Stimulated activated CD4-positive, alpha-beta T cell treated with anti-CD3 and anti-CD28 coated beads, Interleukin-1b, Interleukin-23, amount 100 ng/mL, for 4 hours (primary cell): Measurements from ENCODE around the gene CHD3.
"Not testable (repeated sequence)": the region's sequence is repeated elsewhere in the genome, so short reads cannot be mapped to it uniquely, and the experiment has no call there.

ENCODE experiments used
- DNase-seq, 2 donors: peaks; one replicate each; pipeline ENCODE4 v3.0.0-alpha.2; 2020; ENCODE audit warnings: low read depth in 2 of 2

CHD3 gene

DNA sequence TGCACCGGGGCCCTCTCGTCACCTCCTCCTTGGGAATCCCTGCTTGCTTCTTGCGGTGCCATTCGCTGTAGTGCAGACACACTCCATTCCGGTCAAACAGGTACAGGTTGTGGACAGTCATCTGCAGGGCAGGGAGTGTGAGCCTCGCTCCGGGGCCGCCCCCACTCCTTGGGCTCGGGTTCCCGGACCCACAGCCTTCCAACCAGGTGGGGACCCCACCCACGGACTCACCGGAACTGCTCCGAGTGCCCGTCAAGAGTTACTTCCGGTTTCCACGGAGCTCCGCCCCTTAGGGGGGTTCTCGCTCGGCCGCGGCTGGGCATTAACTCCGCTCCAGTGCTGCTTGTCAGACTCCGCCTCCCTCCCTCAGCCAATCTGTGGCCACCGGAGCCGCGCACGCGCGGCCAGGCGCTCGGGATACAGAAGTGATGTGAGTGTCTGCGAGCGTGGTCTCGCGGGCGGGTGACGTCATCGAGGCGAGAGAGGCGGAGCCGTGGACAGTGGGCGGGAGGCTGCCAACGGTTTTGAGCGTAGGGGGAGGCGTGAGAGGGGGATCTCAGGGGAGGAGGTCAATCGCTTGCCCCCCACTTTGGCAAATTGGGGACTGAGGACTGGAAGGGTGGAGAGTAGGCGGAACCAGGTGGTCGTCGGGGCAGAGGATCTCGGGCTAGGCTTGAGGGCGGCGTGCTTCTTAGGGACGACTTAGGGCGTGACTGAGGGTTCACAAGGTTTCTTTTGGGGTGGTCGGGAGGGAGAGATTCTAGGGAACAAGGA lies 43.3 kb downstream of the CHD3 start, which contains the start of the genes CNTROB and TRAPPC1:
CNTROB (plus strand) TSS at position 498 of the 774 bp plus-strand sequence. CDS start 874 bp downstream, outside the sequence.
TRAPPC1 (minus strand) TSS at position 238 of the 774 bp plus-strand sequence; CDS start at position 121, 117 bp downstream.
- peak; percentile 98 to 99 for DNase-seq

DNA sequence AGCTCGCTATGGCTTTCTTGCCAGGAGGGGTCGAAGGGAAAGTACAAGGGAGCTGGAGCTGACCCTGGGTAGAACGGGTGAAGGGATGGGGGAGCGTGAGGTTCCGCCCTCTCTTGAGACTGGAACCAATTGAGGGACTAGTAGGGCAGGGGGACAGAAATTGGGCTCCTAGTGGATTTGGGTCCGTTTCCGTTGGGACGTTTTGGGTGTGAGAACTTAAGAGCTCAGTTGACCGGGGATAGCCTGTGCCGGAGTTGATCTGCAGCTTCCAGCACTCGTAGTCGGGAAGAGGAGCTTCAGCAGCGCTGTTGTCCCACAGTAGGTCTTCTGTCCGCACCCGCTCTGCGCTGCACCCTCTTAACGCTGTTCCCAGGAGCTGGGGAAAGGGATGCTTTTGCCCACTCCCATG lies 43.9 kb downstream of the CHD3 start:
- DNase-seq, result no peak

DNA sequence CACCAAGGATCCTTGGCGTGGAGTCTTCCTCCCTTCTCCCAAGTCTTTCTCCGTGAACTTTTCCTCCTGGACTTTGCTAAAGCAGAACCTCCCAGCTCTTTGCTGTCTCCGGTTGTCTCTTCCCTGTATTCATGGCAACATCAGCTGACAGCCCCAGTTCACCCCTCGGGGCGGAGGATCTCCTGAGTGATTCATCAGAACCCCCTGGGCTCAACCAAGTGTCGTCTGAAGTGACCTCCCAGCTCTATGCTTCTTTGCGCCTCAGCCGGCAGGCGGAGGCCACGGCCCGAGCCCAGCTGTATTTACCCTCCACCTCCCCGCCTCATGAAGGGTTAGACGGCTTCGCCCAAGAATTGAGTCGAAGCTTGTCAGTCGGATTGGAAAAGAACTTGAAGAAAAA lies 44.4 kb downstream of the CHD3 start:
- no peak for DNase-seq

DNA sequence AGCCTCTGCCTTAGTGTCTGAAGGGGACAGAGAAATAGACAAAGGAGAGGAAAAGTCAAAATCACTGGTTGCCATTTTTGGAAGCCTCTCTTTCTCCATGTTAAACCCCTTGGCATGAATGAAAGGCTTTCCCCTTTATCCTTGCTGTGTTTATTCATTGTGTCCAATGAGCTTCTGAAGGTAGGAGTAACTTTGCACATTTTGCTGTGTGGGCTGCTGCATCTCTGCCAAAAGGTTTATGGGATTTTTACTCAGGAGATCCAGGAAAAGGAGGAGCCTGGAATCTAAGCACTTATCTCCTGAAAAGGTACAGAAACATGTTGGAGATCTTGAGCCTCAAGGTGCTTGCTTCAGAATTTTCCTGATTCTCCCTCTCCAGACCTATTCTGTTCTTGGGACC lies 47.3 kb downstream of the CHD3 start:
- no peak for DNase-seq

DNA sequence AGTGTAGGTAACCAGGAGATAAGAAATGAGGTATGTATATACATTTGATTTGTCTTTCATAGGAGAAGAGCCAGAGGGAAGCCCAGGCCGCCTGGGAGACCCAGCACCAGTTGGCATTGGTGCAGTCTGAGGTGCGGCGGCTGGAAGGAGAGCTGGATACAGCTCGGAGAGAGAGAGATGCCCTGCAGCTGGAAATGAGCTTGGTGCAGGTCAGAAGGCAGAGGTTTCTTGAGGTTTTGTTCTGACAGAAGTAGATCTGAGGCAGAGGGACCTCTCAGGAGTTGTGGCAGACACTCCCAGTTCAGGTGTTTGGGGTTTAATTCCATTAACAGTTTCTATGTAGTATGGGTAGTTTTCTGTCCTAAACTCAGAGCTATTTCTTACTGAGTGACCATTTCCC lies 51.4 kb downstream of the CHD3 start:
- no peak for DNase-seq

DNA sequence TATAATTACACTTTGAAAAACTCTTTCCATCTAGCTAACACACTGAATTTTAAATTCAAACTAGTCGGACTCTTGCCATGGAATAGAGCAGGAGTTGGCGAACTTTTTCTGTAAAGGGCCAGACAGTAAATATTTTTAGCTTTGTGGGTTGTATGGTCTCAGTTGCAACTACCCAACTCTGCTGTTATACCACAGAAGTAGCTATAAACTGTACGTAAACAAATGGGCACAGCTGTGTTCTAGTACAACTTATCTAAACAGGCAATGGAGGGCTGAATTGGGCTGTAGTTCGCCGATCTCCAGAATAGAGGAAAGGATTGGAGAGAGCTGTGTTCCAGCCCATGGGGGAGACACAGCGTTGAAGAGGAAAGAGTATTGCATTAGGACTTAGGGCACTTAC lies 52.2 kb downstream of the CHD3 start:
- DNase-seq, result no peak

DNA sequence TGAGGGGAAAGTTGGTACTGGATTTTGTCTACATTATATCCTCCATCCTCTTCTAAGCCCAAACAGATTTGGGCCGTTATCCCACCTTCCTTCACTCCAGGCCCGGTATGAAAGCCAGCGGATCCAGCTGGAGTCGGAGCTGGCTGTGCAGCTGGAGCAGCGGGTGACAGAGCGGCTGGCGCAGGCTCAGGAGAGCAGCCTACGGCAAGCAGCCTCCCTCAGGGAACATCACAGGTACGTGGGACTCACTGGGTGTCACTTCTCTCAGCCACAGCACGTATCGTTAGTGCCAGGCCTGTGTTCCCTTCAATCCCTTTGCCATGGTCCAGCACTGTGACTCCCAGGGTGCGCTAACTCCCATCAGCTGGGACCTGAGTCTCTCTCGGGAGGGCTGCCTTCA lies 54.7 kb downstream of the CHD3 start:
- DNase-seq, result no peak

DNA sequence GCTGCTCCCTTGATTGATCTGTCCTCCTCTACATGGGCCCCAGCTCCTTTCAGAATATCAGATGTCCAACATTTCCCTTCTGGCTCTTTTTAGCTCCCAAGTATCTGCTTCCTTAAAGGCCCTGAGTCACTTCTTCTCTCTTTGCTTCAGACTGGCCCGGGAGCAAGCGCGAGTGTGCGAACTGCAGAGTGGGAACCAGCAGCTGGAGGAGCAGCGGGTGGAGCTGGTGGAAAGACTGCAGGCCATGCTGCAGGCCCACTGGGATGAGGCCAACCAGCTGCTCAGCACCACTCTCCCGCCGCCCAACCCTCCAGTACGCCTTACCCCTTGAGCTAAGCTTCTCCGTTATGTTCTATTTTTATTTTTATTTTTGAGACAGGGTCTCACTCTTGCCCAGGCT lies 55.7 kb downstream of the CHD3 start:
- DNase-seq, result no peak

DNA sequence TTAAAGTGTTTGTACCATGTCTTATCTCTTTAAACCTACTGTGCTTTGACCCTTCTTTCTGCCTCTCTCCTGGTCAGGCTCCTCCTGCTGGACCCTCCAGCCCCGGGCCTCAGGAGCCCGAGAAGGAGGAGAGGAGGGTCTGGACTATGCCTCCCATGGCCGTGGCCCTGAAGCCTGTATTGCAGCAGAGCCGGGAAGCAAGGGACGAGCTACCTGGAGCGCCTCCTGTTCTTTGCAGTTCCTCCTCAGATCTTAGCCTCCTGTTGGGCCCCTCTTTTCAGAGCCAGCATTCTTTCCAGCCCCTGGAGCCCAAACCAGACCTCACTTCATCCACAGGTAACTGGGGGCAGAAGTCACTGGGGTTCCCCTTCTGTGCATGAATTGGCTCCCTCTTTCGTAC lies 57.1 kb downstream of the CHD3 start:
- no peak for DNase-seq

DNA sequence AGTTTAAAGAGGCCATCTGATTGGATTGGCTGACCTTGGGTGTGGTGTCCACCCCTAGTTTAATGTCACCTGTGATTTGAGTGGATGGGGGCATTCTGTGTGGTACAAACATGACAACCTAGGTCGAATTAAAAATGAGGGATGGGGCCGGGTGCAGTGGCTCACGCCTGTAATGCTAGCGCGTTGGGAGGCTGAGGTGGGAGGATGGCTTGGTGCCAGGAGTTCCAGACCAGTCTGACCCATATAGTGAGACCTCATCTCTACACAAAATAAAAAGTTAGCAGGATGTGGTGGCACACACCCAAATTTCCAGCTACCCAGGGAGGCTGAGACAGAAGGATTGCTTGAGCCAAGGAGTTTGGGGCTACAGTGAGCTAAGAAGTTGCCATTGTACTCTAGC lies 57.9 kb downstream of the CHD3 start:
- no peak for DNase-seq

DNA sequence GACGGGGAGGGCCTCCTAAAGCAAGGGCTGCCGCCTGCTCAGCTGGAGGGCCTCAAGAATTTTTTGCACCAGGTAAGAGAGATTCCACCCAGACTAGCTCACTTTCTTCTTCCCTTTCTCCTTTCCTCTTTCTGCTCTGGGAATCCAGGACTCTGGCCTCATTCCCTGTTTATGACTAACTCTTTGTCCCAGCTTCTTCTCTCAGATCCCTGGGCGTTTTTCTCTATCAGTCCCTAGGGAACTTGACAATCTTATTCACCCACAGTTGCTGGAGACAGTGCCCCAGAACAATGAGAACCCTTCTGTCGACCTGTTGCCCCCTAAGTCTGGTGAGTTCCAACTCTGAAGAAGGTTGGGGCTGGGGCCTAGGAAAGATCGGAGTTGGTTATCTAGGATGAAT lies 59.1 kb downstream of the CHD3 start:
- no peak for DNase-seq

DNA sequence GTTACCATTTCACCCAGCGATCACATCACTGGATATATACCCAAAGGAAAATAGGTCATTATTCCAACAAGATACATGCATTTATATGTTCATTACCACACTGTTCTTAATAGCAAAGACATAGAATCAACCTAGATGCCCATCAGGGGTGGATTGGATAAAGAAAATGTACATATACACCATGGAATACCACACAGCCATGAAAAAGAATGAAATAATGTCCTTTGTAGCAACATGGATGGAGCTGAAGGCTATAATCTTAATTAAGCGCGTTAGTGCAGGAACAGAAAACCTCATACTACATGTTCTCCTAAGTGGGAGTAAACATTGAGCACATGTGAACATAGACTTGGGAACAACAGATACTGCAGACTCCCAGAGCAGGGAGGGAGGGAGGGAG lies 62.0 kb downstream of the CHD3 start:
- no peak for DNase-seq

DNA sequence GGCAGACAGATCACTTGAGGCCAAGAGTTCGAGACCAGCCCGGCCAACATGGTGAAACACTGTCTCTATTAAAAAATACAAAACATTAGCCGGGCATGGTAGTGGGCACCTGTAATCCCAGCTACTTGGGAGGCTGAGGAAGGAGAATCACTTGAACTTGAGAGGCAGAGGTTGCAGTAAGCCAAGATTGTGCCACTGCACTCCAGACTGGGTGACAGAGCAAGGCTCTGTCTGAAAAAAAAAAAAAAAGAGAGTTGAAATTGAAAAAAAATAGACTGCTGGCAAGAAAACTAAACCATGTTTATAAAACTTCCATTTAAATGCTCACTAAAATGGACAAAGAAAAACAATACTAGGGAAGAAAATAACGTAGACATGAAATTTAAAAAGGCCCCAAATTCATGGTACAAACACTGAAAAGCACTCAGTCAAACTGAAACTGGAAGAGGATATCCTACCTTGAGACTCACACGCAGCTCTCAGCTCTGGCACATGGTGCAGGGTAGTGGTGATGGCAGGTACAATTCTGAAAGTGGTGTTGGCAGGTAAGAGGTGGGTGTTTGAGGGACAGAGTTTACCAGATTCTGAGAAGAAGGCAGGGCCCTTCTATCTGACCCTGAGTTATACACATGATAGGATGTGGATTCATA lies 62.7 kb downstream of the CHD3 start:
- DNase-seq, result peak in 1 of 2 donors; percentile 18

DNA sequence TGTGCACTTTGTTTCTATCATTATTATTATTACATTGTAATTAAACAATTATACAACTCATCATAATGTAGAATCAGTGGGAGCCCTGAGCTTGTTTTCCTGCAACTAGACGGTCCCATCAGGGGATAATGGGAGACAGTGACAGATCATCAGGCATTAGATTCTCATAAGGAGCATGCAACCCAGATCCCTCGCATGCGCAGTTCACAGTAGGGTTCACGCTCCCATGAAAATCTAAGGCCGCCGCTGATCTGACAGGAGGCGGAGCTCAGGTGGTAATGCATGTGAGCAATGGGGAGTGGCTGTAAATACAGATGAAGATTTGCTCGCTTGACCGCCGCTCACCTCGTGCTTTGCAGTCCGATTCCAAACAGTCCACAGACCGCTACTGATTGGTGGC lies 64.7 kb downstream of the CHD3 start:
- DNase-seq, result not testable (repeated sequence)

DNA sequence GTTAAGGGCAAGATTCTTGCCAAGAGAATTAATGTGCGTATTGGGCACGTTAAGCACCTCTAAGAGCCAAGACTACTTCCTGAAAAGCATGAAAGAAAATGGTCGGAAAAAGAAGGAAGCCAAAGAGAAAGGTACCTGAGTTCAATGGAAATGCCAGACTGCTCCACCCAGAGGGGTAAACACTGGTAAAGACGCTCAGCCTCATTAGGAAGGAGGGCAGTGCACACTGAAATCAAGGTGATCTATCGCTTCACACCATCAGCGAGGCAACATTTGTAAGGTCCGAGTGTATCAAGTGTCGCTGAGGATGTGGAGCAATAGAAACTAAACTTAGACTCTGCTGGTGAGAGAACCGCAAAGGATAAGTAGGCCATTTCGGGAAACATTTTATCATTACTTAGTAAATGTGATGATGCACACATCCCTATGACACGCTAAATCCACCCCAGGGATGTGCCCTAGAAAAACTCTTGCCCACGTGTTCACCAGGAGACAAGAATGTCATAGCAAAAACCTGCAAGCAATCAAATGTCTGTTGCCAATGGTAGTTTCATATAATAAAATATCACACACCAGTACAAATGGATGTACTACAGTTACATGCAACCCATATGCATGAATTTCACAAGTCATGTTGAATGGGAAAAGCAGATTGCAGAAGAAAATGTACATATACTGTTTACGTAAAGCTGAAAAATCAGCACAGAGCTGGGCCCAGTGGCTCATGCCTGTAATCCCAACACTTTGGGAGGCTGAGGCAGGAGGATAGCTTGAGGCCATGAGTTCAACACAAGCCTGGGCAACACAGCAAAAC lies 67.0 kb downstream of the CHD3 start:
- no peak for DNase-seq

DNA sequence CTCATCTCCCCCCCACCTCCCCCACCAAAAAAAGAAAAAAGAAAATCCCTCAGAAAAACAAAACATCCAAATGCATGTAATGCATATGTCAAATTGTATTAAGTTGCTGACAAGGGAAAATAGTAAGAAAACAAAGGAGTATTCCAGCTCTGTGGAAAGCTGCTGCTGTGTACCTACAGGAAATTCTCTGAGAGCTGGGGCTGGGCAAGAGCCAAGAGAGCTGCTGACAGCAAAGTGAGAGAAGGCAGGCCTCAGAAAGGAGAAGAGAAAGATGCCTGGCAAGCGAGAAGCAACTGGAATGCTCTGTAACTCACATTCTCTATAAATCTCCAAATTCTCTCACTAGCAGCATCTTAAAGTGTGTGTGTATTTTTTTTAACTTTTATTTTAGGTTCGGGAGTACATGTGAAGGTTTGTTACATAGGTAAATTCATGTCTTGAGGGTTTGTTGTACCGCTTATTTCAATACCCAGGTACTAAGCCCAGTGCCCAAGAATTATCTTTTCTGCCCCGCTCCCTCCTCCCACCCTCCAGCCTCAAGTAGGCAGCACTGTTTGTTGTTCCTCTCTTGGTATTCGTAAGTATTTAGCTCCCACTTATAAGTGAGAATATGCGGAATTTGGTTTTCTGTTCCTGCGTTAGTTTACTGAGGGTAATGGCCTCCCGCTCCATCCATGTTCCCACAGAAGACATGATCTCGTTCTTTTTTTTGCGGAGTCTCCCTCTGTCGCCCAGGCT lies 67.8 kb downstream of the CHD3 start:
- DNase-seq, result no peak

DNA sequence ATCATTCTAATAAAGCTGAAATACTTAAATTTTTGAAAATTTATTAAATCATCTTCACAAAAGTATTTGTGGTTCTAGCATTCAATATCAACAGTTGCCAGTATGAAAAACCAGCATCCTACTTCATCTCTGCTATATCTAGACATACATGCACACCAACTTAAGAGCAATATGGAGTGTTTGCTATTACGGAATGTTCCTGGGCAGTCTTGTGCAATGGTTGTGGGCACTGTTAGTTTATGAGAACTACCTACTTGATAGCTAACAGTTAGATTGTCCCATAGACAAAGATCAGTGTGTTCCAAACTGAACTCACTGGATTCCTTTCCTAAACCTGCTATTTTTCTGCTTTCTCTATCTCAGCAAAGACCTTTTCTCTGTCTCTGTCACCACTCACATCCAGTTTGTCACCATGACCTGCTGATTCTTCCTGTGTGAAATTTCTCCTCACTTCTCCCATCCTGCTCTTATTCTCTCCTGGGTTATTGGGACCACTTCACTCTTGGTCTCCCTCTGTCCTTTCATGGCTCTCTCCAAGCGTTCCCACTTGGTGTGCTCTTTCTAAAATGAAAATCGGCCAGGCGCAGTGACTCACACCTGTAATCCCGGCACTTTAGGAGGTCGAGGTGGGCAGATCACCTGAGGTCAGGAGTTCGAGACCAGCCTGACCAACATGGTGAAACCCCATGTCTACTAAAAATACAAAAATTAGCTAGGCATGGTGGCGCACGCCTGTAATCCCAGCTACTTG lies 71.1 kb downstream of the CHD3 start:
- no peak for DNase-seq

DNA sequence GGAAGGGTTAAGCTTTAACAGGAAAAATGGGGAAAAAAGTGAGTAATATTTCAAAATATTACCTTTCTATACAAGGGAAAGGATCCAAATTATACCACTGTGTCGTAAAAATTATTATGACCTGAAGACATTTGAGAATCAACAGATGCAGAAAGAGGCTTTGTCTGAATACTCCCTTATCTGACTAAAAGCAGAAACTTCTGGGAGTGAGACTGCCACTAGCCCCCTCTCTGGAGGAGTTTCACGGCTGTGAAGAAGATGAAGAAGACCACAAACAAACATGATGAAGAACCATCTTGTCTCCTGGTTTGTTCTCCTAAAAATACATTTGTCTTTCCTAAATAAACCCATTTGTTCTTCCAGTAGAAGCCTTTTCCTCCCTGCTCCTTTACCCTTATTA lies 72.8 kb downstream of the CHD3 start:
- no peak for DNase-seq
